Measurements from ENCODE around the gene RAPGEF4.

- no peak for TF ChIP-seq POLR2AphosphoS5 (IDR thresholded peaks at IDR 0.05; ENCODE audit: low read depth, low read length)
- no peak for TF ChIP-seq POLR2A (IDR thresholded peaks at IDR 0.05; ENCODE audit: low read depth, low read length)
Measured at GRCh38 chr2:172843266-172843582, 107.6 kb downstream of the RAPGEF4 start.
